OCI-LY1 (cell line): Measurements from ENCODE around the gene SNCG.
"Not testable (repeated sequence)": the region's sequence is repeated elsewhere in the genome, so short reads cannot be mapped to it uniquely, and the experiment has no call there.

Experiments
- H2AFZ ChIP-seq: fragments of 200-600 bp; sonication (generic), shearing (Covaris generic); 2 replicates; pipeline ENCODE4 v1.6.0; 2014; ENCODE audit warnings: antibody characterized with exemption, mild to moderate bottlenecking, low read length
- H3F3A ChIP-seq: fragments of 200-600 bp; sonication (generic), shearing (Covaris generic); 2 replicates; pipeline ENCODE4 v1.6.0; 2014; ENCODE audit warnings: mild to moderate bottlenecking, antibody characterized with exemption, low read length, moderate library complexity; ENCODE audit not compliant: insufficient read depth
- H3K27ac ChIP-seq: fragments of 200-600 bp; sonication (generic); 2 replicates; pipeline ENCODE4 v1.5.1; 2014; ENCODE audit warnings: low read length, mixed run types, mild to moderate bottlenecking, low read depth; ENCODE audit not compliant: poor library complexity, severe bottlenecking
- H3K27me3 ChIP-seq: fragments of 200-600 bp; sonication (generic); 2 replicates; pipeline ENCODE4 v1.6.0; 2014; ENCODE audit warnings: antibody characterized with exemption, mild to moderate bottlenecking, low read length, moderate library complexity; ENCODE audit not compliant: insufficient read depth
- H3K36me3 ChIP-seq: fragments of 200-600 bp; sonication (generic); 2 replicates; pipeline ENCODE4 v1.6.1; 2014; ENCODE audit warnings: mild to moderate bottlenecking, antibody characterized with exemption, low read length, moderate library complexity, mixed read lengths; ENCODE audit not compliant: insufficient read depth
- H3K4me1 ChIP-seq: fragments of 200-600 bp; sonication (generic); 2 replicates; pipeline ENCODE4 v1.5.1; 2014; ENCODE audit warnings: mild to moderate bottlenecking, low read length, moderate library complexity; ENCODE audit not compliant: insufficient read depth, severe bottlenecking
- H3K4me2 ChIP-seq: fragments of 200-600 bp; sonication (generic), shearing (Covaris generic); 2 replicates; pipeline ENCODE4 v1.6.1; 2014; ENCODE audit warnings: low read length
- H3K4me3 ChIP-seq: fragments of 200-600 bp; sonication (generic); 2 replicates; pipeline ENCODE4 v1.5.1; 2014; ENCODE audit warnings: low read length, low read depth, mild to moderate bottlenecking, mixed read lengths; ENCODE audit not compliant: poor library complexity, severe bottlenecking
- H3K79me2 ChIP-seq: fragments of 200-600 bp; shearing (Covaris generic); 2 replicates; pipeline ENCODE4 v1.6.1; 2016; ENCODE audit warnings: mixed run types, low read length, mixed read lengths; ENCODE audit not compliant: insufficient read depth
- H3K9ac ChIP-seq: fragments of 200-600 bp; sonication (generic), shearing (Covaris generic); 2 replicates; pipeline ENCODE4 v1.6.1; 2014; ENCODE audit warnings: mild to moderate bottlenecking, low read length, mixed read lengths
- H3K9me2 ChIP-seq: fragments of 200-600 bp; sonication (generic), shearing (Covaris generic); 2 replicates; pipeline ENCODE4 v1.6.1; 2014; ENCODE audit warnings: low read depth, mild to moderate bottlenecking, low read length, mixed read lengths
- H3K9me3 ChIP-seq: fragments of 200-600 bp; shearing (Covaris generic); 2 replicates; pipeline ENCODE4 v1.6.1; 2014; ENCODE audit warnings: low read length, mixed read lengths
- H4K20me1 ChIP-seq: fragments of 200-600 bp; sonication (generic), shearing (Covaris generic); 2 replicates; pipeline ENCODE4 v1.6.0; 2016; ENCODE audit warnings: mild to moderate bottlenecking, low read length; ENCODE audit not compliant: insufficient read depth
- EZH2 ChIP-seq: fragments of 200-600 bp; sonication (generic), shearing (Covaris generic); IDR thresholded peaks from 2 replicates; pipeline ENCODE4 v1.8.0; 2017; ENCODE audit warnings: borderline replicate concordance, mixed run types, mild to moderate bottlenecking, antibody characterized with exemption, low read length, moderate library complexity, mixed read lengths
- TF ChIP-seq, protein P1 (sequence below): fragments of 200-600 bp; sonication (generic), shearing (Covaris generic); IDR thresholded peaks from 2 replicates; pipeline ENCODE4 v1.5.1; 2017; ENCODE audit warnings: mild to moderate bottlenecking, antibody characterized with exemption, low read length, moderate library complexity, mixed read lengths

SNCG gene

DNA sequence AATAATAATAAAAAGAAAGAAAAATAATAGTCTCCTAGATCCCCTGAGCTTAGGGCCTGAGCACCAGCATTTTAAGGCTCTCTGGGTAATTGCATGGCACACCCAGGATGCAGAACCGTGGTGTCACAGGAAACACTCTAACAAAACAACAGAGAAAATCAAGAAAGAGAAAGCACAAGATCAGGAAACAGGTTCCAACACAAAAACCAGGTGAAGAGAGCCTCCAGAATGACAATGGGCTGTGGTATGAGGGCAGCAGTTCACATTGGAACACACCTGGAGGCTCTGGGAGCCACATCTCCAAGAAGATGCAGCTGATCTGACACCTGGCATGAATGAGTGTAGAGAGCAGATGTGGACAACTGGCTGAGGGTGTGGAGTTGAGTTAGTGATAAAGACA, 8.1 kb upstream of the SNCG start:
- Histone ChIP-seq H2AFZ (no peak overlapping the region), H3K4me1 (no peaks in the 10 kb centered on the region), H3K27ac (no peak overlapping the region), H3K79me2 (no peaks in the 10 kb centered on the region), H3K4me2 (no peak overlapping the region), H3K27me3 (peaks cover 3% of the 10 kb centered on the region; the same call in 1 of the 2 replicates), H3K9me3 (no peaks in the 10 kb centered on the region), H3F3A (no peaks in the 10 kb centered on the region), H4K20me1 (no peaks in the 10 kb centered on the region), H3K9me2 (no peaks in the 10 kb centered on the region), H3K36me3 (no peaks in the 10 kb centered on the region; the same call in 1 of the 2 replicates), H3K9ac (no peak overlapping the region), H3K4me3 (no peak overlapping the region)
- TF ChIP-seq, protein P1, sequence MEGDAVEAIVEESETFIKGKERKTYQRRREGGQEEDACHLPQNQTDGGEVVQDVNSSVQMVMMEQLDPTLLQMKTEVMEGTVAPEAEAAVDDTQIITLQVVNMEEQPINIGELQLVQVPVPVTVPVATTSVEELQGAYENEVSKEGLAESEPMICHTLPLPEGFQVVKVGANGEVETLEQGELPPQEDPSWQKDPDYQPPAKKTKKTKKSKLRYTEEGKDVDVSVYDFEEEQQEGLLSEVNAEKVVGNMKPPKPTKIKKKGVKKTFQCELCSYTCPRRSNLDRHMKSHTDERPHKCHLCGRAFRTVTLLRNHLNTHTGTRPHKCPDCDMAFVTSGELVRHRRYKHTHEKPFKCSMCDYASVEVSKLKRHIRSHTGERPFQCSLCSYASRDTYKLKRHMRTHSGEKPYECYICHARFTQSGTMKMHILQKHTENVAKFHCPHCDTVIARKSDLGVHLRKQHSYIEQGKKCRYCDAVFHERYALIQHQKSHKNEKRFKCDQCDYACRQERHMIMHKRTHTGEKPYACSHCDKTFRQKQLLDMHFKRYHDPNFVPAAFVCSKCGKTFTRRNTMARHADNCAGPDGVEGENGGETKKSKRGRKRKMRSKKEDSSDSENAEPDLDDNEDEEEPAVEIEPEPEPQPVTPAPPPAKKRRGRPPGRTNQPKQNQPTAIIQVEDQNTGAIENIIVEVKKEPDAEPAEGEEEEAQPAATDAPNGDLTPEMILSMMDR = no peak
- TF ChIP-seq EZH2 = no peak

DNA sequence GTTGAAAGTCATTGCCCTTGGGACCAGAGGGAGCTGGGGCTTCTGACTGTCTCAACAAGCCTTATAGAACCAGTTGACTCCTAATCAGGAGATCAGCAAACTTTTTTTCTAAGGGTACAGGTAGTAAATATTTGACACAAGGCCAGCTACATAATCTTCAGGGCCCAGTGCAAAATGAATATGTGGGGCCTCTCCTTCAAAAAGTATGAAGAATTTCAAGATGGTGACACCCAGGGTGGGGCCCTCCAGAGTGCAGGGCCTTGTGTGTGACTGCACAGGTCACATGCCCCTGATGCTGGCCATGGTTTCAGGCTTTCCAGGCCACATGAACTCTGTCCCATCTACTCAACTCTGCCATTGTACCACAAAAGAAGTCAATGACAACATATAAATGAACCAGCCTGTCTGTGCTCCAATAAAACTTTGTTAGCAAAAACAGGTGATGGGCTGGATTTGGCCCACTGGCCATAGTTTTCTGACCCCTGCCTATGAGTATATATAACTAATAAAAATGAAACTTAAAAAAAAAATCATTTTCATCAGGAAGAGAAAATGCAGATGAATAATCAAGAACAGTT, 7.1 kb upstream of the SNCG start:
- Histone ChIP-seq H3K36me3 (no peaks in the 10 kb centered on the region; the same call in 1 of the 2 replicates), H3K79me2 (no peaks in the 10 kb centered on the region), H4K20me1 (no peaks in the 10 kb centered on the region), H3K9ac (no peak overlapping the region), H3F3A (no peaks in the 10 kb centered on the region), H3K4me3 (no peak overlapping the region), H3K4me1 (no peaks in the 10 kb centered on the region), H3K9me3 (no peaks in the 10 kb centered on the region), H3K9me2 (no peaks in the 10 kb centered on the region), H3K27ac (no peak overlapping the region), H2AFZ (no peak overlapping the region), H3K27me3 (peaks cover under 1% of the 10 kb centered on the region; the same call in 1 of the 2 replicates), H3K4me2 (no peak overlapping the region)
- TF ChIP-seq, protein P1 = no peak
- TF ChIP-seq EZH2 = no peak

DNA sequence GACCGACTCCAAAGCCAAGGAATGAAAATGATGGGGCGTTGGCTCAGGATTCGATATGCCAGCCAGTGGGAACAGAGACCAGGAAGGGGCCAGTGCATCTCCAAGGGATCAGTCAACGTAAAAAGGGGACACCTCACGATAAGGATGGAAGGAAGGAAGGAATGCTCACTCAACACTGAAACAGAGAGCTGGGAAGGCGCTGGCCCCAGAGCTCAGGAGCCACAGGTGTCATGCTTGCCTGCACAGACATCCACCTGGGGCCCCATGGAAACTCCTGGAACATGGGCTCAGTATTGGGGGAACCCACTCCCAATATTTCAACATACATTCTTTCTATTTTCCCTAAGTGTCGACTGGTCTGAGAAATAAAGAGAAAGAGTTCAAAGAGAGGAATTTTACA, 6.3 kb upstream of the SNCG start:
- Histone ChIP-seq H3K4me2 (no peak overlapping the region), H3K27me3 (no peaks in the 10 kb centered on the region; the same call in 1 of the 2 replicates), H3K36me3 (no peaks in the 10 kb centered on the region; the same call in 1 of the 2 replicates), H3K9me2 (no peaks in the 10 kb centered on the region), H3F3A (no peaks in the 10 kb centered on the region), H3K27ac (no peak overlapping the region), H3K79me2 (no peaks in the 10 kb centered on the region), H3K4me1 (no peaks in the 10 kb centered on the region), H3K4me3 (no peak overlapping the region), H3K9ac (no peak overlapping the region), H3K9me3 (no peaks in the 10 kb centered on the region), H4K20me1 (no peaks in the 10 kb centered on the region), H2AFZ (no peak overlapping the region)
- TF ChIP-seq EZH2 = no peak
- TF ChIP-seq, protein P1 = no peak

DNA sequence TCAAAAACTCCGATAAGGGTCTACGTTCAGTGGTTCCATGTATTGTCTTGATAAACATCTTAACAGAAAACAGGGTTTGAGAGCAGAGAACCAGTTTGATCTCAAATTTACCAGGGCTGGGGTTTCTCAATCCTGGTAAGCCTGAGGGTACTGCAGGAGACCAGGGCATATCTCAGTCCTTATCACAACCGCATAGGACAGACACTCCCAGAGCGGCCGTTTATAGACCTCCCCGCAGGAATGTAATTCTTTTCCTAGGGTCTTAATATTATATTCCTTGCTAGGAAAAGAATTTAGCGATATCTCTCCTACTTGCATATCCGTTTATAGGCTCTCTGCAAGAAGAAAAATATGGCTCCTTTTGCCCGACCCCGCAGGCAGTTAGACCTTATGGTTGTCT, 5.7 kb upstream of the SNCG start:
- not testable (repeated sequence) for H3K4me3 ChIP-seq, H3K9ac ChIP-seq, H2AFZ ChIP-seq, H4K20me1 ChIP-seq, H3K9me3 ChIP-seq, H3K36me3 ChIP-seq, H3K27ac ChIP-seq, H3K4me1 ChIP-seq, H3K4me2 ChIP-seq, H3K9me2 ChIP-seq, H3K79me2 ChIP-seq, H3F3A ChIP-seq, H3K27me3 ChIP-seq
